ENCODE data around the gene ATP8A2. TPM values are rescaled to one million over a fixed set of nuclear protein-coding genes. Genes with fewer than 3 reads are reported as not detected.

ATP8A2 gene
- total and polyA plus RNA-seq, 10 of the 15 experiments (the other 5 are each of a cell fraction or from before 2014, with no cell fraction given): 0.01 to 0.04 (median 0.04) TPM; not detected in 7

DNA sequence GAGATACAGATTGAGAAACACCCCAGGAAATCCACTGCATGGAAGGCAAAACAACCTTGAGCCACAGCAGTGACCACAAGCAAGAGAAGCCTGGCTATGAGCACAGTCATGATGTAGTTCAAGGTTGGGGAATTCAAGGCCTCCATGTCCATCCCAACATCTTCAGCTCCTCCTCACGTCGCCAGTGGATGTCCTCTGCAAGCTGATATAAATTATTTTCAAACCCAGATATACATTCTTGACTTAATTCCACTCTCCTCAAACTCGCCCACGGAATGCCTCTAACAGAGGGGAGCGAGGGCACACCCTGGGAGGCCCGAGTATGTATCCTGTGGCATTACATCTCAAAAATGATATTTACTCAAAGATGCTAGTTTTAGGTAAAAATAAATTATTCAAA is 574.5 kb downstream of the ATP8A2 start (continued):
- no peak for TF ChIP-seq MEF2B (IDR thresholded peaks at IDR 0.05; ENCODE audit: partially characterized antibody, poor library complexity, severe bottlenecking)
- TF ChIP-seq CEBPB (IDR thresholded peaks at IDR 0.05; ENCODE audit: borderline replicate concordance in 1 of 2, low read depth in 2 of 2, low read length in 2 of 2): no peak
- TF ChIP-seq ZBED1 (IDR thresholded peaks at IDR 0.05; ENCODE audit: borderline replicate concordance): no peak
- TF ChIP-seq POLR2AphosphoS5 (IDR thresholded peaks at IDR 0.05; ENCODE audit: low read length): no peak
- TF ChIP-seq MXI1 (IDR thresholded peaks at IDR 0.05; ENCODE audit: low read depth, low read length): no peak
- TF ChIP-seq RELA (IDR thresholded peaks at IDR 0.05; ENCODE audit: borderline replicate concordance, partially characterized antibody): no peak
- TF ChIP-seq, protein P1, sequence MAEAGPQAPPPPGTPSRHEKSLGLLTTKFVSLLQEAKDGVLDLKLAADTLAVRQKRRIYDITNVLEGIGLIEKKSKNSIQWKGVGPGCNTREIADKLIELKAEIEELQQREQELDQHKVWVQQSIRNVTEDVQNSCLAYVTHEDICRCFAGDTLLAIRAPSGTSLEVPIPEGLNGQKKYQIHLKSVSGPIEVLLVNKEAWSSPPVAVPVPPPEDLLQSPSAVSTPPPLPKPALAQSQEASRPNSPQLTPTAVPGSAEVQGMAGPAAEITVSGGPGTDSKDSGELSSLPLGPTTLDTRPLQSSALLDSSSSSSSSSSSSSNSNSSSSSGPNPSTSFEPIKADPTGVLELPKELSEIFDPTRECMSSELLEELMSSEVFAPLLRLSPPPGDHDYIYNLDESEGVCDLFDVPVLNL (IDR thresholded peaks at IDR 0.05; ENCODE audit: low read depth, low read length): no peak
- no peak for TF ChIP-seq RBBP5 (conservative IDR thresholded peaks at IDR 0.05)
- TF ChIP-seq, protein P2, sequence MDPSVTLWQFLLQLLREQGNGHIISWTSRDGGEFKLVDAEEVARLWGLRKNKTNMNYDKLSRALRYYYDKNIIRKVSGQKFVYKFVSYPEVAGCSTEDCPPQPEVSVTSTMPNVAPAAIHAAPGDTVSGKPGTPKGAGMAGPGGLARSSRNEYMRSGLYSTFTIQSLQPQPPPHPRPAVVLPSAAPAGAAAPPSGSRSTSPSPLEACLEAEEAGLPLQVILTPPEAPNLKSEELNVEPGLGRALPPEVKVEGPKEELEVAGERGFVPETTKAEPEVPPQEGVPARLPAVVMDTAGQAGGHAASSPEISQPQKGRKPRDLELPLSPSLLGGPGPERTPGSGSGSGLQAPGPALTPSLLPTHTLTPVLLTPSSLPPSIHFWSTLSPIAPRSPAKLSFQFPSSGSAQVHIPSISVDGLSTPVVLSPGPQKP (IDR thresholded peaks at IDR 0.05; ENCODE audit: low read depth, low read length): no peak
- TF ChIP-seq KLF5 (IDR thresholded peaks at IDR 0.05; ENCODE audit: partially characterized antibody): no peak
- no peak for TF ChIP-seq NFIC (IDR thresholded peaks at IDR 0.05; ENCODE audit: low read depth, low read length)
- TF ChIP-seq JUNB (IDR thresholded peaks at IDR 0.05): no peak
- TF ChIP-seq IKZF1 (conservative IDR thresholded peaks at IDR 0.05): no peak

- H3K4me3 ChIP-seq: no peak overlapping the region
- no peaks in the 10 kb centered on the region for H4K20me1 ChIP-seq (ENCODE audit: control insufficient read depth, insufficient read depth)
- no peak overlapping the region for H3K27ac ChIP-seq (ENCODE audit: control insufficient read depth, insufficient read depth)
- H3K9me3 ChIP-seq (replicated peaks; ENCODE audit: control insufficient read depth, insufficient read depth, low read length): no peaks in the 10 kb centered on the region
- H3K79me2 ChIP-seq (ENCODE audit: control insufficient read depth, insufficient read depth, low read length): no peaks in the 10 kb centered on the region
- BruUV-seq (replicated peaks): no TSS peak
- ChIA-PET RAD21 (ENCODE audit: unreplicated experiment) (no interaction called here), SMC1A (ENCODE audit: uncharacterized antibody, unreplicated experiment) (no interaction called here), CTCF (no interaction called here), POLR2A (no interaction called here)
- no peaks in the 10 kb centered on the region for H3K27me3 ChIP-seq (replicated peaks in 1 of 2; ENCODE audit: control insufficient read depth in 2 of 2, insufficient read depth in 2 of 2, low read length in 1 of 2)
- ATAC-seq (no peak), FAIRE-seq (no peak), DNase-seq (ENCODE audit: low read depth, low spot score) (no peak)
- no peaks in the 10 kb centered on the region for H3K36me3 ChIP-seq (ENCODE audit: control insufficient read depth in 2 of 2, insufficient read depth in 2 of 2, low read length in 1 of 2)
- H3K4me1 ChIP-seq (ENCODE audit: control insufficient read depth, insufficient read depth, low read length): no peaks in the 10 kb centered on the region
- intact Hi-C loops (cut with micrococcal nuclease; ENCODE audit: unreplicated experiment) (no loop called here), in situ Hi-C loops (cut with MboI) (no loop called here)
- WGBS (ENCODE audit: insufficient coverage, insufficient replicate concordance, low lambda C conversion rate, missing lambda C conversion rate): 7% methylated on average over 3 of the region's 3 CpGs
- H3K9ac ChIP-seq (ENCODE audit: control insufficient read depth, insufficient read depth, low read length): no peak overlapping the region
- no peak overlapping the region for H3K4me2 ChIP-seq (ENCODE audit: control insufficient read depth, insufficient read depth)
- H2AFZ ChIP-seq (ENCODE audit: control insufficient read depth, low read depth, low read length): no peak overlapping the region
- no peak for TF ChIP-seq TARDBP (IDR thresholded peaks at IDR 0.05; ENCODE audit: borderline replicate concordance)
- TF ChIP-seq, protein P2 (IDR thresholded peaks at IDR 0.05; ENCODE audit: low read depth, low read length): no peak
- TF ChIP-seq EED (IDR thresholded peaks at IDR 0.05; ENCODE audit: low read depth): no peak
- no peak for TF ChIP-seq MTA3 (IDR thresholded peaks at IDR 0.05; ENCODE audit: borderline replicate concordance, low read length)
- no peak for TF ChIP-seq WRNIP1 (IDR thresholded peaks at IDR 0.05; ENCODE audit: borderline replicate concordance, low read depth, low read length)
- TF ChIP-seq EGR1 (IDR thresholded peaks at IDR 0.05; ENCODE audit: borderline replicate concordance in 1 of 2, low read depth in 2 of 2, low read length in 2 of 2): no peak
- TF ChIP-seq STAT1 (conservative IDR thresholded peaks at IDR 0.05): no peak
- no peak for TF ChIP-seq SRF (IDR thresholded peaks at IDR 0.05; ENCODE audit: low read depth in 2 of 2, low read length in 2 of 2)
- no peak for TF ChIP-seq POLR2AphosphoS2 (IDR thresholded peaks at IDR 0.05; ENCODE audit: low read depth, low read length)
- no peak for TF ChIP-seq ESRRA (IDR thresholded peaks at IDR 0.05; ENCODE audit: low read length)
Measured at GRCh38 chr13:25948910-25949309, 577.1 kb downstream of the ATP8A2 start.

Data from GM12878 (cell line).